ENCODE results near the gene HTR1D.

GRCh38 chr1:23198373-23198772, 18.9 kb downstream of the HTR1D start:
- TF ChIP-seq CTCF (conservative IDR thresholded peaks at IDR 0.05) (no peak; the same call in 1 of the 2 replicates), EZH2 (IDR thresholded peaks at IDR 0.05; ENCODE audit: low read depth) (no peak)

Measured in PC-9 (cell line).